ENCODE data around the gene FMN1. TPM values are rescaled to one million over a fixed set of nuclear protein-coding genes. Genes with fewer than 3 reads are reported as not detected.

FMN1 gene
- total RNA-seq, 1 experiment from 2014 or later: 3.9 TPM

- intact Hi-C loops (cut with micrococcal nuclease; ENCODE audit: unreplicated experiment): no loop called here
These were observed 11.9 kb upstream of the FMN1 start for GRCh38 chr15:33206366-33206765.

DNA sequence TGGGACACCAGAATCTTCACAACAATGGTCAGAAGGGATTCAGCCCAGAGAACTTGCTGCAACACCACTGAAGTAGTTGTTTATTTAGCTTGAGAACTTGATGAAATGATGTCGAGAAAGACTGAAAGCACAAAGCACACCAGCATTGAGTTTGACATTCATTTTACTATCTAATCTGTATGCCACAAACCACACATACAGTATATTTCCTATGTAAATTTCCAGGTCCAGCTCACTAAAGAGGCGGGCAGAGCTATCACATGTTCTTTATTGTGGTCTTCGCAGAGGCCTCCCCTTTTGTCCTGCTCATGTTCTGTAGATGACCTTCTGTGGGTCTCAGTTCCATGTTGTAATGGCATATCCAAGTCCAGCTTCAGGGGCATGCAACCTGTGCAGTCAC is 10.4 kb upstream of the FMN1 start:
- DNase-seq (ENCODE audit: low read depth, low spot score) (no peak), ATAC-seq (no peak)
- CTCF ChIA-PET: no interaction called here
- intact Hi-C loops (cut with micrococcal nuclease; ENCODE audit: unreplicated experiment): no loop called here
- no peaks in the 10 kb centered on the region for H3K36me3 ChIP-seq (ENCODE audit: control insufficient read depth, insufficient read depth, low read length)
- TF ChIP-seq TCF7L2 (IDR thresholded peaks at IDR 0.05; ENCODE audit: low read depth, low read length) (no peak), POLR2AphosphoS5 (IDR thresholded peaks at IDR 0.05; ENCODE audit: low read depth, low read length) (no peak)
- H3K4me1 ChIP-seq (ENCODE audit: control insufficient read depth, insufficient read depth, low read length): peaks cover 14% of the 10 kb centered on the region
- H3K27me3 ChIP-seq (ENCODE audit: control insufficient read depth, insufficient read depth, low read length): no peaks in the 10 kb centered on the region
- in situ Hi-C loops (cut with HindIII; ENCODE audit: low pct_unique_long_range_greater_than_20kb, low sequenced_read_pairs): no loop called here
- no TSS peak for BruUV-seq (replicated peaks)
- POLR2A ChIA-PET: no interaction called here
- H3K9me3 ChIP-seq (ENCODE audit: control insufficient read depth, insufficient read depth, low read depth, low read length): no peaks in the 10 kb centered on the region
- no peak overlapping the region for H3K4me3 ChIP-seq (ENCODE audit: low read depth in 2 of 2, low read length in 2 of 2)
- no peak overlapping the region for H3K27ac ChIP-seq (ENCODE audit: low read length)

More at GRCh38 chr15:33206366-33206765, 11.9 kb upstream of the FMN1 start:
- Histone ChIP-seq H3K9me3 (ENCODE audit: control insufficient read depth, insufficient read depth, low read depth, low read length) (no peaks in the 10 kb centered on the region), H3K4me3 (ENCODE audit: low read depth in 2 of 2, low read length in 2 of 2) (no peak overlapping the region), H3K4me1 (ENCODE audit: control insufficient read depth, insufficient read depth, low read length) (peaks cover 6% of the 10 kb centered on the region), H3K27me3 (ENCODE audit: control insufficient read depth, insufficient read depth, low read length) (no peaks in the 10 kb centered on the region), H3K36me3 (ENCODE audit: control insufficient read depth, insufficient read depth, low read length) (no peaks in the 10 kb centered on the region), H3K27ac (ENCODE audit: low read length) (no peak overlapping the region)
- ATAC-seq: no peak
- no peak for TF ChIP-seq POLR2AphosphoS5 (IDR thresholded peaks at IDR 0.05; ENCODE audit: low read depth, low read length)
- no peak for TF ChIP-seq TCF7L2 (IDR thresholded peaks at IDR 0.05; ENCODE audit: low read depth, low read length)
- no peak for TF ChIP-seq SIN3A (IDR thresholded peaks at IDR 0.05; ENCODE audit: borderline replicate concordance, insufficient read depth, low read depth, low read length)
- TF ChIP-seq, protein P1, sequence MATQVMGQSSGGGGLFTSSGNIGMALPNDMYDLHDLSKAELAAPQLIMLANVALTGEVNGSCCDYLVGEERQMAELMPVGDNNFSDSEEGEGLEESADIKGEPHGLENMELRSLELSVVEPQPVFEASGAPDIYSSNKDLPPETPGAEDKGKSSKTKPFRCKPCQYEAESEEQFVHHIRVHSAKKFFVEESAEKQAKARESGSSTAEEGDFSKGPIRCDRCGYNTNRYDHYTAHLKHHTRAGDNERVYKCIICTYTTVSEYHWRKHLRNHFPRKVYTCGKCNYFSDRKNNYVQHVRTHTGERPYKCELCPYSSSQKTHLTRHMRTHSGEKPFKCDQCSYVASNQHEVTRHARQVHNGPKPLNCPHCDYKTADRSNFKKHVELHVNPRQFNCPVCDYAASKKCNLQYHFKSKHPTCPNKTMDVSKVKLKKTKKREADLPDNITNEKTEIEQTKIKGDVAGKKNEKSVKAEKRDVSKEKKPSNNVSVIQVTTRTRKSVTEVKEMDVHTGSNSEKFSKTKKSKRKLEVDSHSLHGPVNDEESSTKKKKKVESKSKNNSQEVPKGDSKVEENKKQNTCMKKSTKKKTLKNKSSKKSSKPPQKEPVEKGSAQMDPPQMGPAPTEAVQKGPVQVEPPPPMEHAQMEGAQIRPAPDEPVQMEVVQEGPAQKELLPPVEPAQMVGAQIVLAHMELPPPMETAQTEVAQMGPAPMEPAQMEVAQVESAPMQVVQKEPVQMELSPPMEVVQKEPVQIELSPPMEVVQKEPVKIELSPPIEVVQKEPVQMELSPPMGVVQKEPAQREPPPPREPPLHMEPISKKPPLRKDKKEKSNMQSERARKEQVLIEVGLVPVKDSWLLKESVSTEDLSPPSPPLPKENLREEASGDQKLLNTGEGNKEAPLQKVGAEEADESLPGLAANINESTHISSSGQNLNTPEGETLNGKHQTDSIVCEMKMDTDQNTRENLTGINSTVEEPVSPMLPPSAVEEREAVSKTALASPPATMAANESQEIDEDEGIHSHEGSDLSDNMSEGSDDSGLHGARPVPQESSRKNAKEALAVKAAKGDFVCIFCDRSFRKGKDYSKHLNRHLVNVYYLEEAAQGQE (IDR thresholded peaks at IDR 0.05; ENCODE audit: insufficient read depth in 1 of 2, low read depth in 2 of 2, low read length in 1 of 2): no peak
- TF ChIP-seq, protein P2, sequence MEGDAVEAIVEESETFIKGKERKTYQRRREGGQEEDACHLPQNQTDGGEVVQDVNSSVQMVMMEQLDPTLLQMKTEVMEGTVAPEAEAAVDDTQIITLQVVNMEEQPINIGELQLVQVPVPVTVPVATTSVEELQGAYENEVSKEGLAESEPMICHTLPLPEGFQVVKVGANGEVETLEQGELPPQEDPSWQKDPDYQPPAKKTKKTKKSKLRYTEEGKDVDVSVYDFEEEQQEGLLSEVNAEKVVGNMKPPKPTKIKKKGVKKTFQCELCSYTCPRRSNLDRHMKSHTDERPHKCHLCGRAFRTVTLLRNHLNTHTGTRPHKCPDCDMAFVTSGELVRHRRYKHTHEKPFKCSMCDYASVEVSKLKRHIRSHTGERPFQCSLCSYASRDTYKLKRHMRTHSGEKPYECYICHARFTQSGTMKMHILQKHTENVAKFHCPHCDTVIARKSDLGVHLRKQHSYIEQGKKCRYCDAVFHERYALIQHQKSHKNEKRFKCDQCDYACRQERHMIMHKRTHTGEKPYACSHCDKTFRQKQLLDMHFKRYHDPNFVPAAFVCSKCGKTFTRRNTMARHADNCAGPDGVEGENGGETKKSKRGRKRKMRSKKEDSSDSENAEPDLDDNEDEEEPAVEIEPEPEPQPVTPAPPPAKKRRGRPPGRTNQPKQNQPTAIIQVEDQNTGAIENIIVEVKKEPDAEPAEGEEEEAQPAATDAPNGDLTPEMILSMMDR (IDR thresholded peaks at IDR 0.05): no peak
- ChIA-PET POLR2A (interaction anchor here (0.6 kb wide), 1 partner anchor 11 kb away, joined by 3 read pairs; no protein-coding TSS in a partner anchor), CTCF (no interaction called here)
- DNase-seq (ENCODE audit: low read depth, low spot score): no peak
- in situ Hi-C loops (cut with HindIII; ENCODE audit: low pct_unique_long_range_greater_than_20kb, low sequenced_read_pairs): no loop called here
- BruUV-seq (replicated peaks): no TSS peak

GRCh38 chr15:33204087-33204486 is 9.6 kb upstream of the FMN1 start:
- no peaks in the 10 kb centered on the region for H3K27me3 ChIP-seq (ENCODE audit: control insufficient read depth, insufficient read depth, low read length)
- TF ChIP-seq SIN3A (IDR thresholded peaks at IDR 0.05; ENCODE audit: borderline replicate concordance, insufficient read depth, low read depth, low read length) (no peak), TCF7L2 (IDR thresholded peaks at IDR 0.05; ENCODE audit: low read depth, low read length) (no peak), POLR2AphosphoS5 (IDR thresholded peaks at IDR 0.05; ENCODE audit: low read depth, low read length) (no peak)
- TF ChIP-seq, protein P2 (IDR thresholded peaks at IDR 0.05): no peak
- TF ChIP-seq, protein P1 (IDR thresholded peaks at IDR 0.05; ENCODE audit: insufficient read depth in 1 of 2, low read depth in 2 of 2, low read length in 1 of 2): no peak
- in situ Hi-C loops (cut with HindIII; ENCODE audit: low pct_unique_long_range_greater_than_20kb, low sequenced_read_pairs) (no loop called here), intact Hi-C loops (cut with micrococcal nuclease; ENCODE audit: unreplicated experiment) (no loop called here)
- H3K27ac ChIP-seq (ENCODE audit: low read length): no peak overlapping the region
- no peaks in the 10 kb centered on the region for H3K9me3 ChIP-seq (ENCODE audit: control insufficient read depth, insufficient read depth, low read depth, low read length)
- no peaks in the 10 kb centered on the region for H3K36me3 ChIP-seq (ENCODE audit: control insufficient read depth, insufficient read depth, low read length)
- POLR2A ChIA-PET: no interaction called here
- no TSS peak for BruUV-seq (replicated peaks)
- no peak for ATAC-seq
- H3K4me1 ChIP-seq (ENCODE audit: control insufficient read depth, insufficient read depth, low read length): peaks cover 14% of the 10 kb centered on the region
- DNase-seq (ENCODE audit: low read depth, low spot score): no peak
- no peak overlapping the region for H3K4me3 ChIP-seq (ENCODE audit: low read depth in 2 of 2, low read length in 2 of 2)
- CTCF ChIA-PET: no interaction called here
